PFSK-1 (cell line): ENCODE data around the gene NCBP2L.

Experiments
- FOXP2 ChIP-seq: optimal IDR thresholded peaks from 2 replicates; pipeline ENCODE3; 2011; ENCODE audit warnings: borderline replicate concordance, control low read depth, inconsistent platforms; ENCODE audit not compliant: insufficient read depth; ENCODE audit errors: extremely low read length, extremely low read depth
- POLR2AphosphoS5 ChIP-seq: IDR thresholded peaks from 2 replicates; pipeline ENCODE4 v1.6.1; 2012; ENCODE audit warnings: low read depth, mild to moderate bottlenecking, control low read depth, low read length, moderate library complexity
- REST ChIP-seq, 2 experiments: IDR thresholded peaks; 2 replicates each; pipeline versions ENCODE4 v1.6.1 to v1.8.0; 2011 to 2012; ENCODE audit warnings: low read depth in 2 of 2, low read length in 2 of 2, control low read depth in 1 of 2, inconsistent platforms in 1 of 2, mild to moderate bottlenecking in 1 of 2, moderate library complexity in 1 of 2; ENCODE audit not compliant: insufficient read depth in 1 of 2
- SIN3A ChIP-seq: IDR thresholded peaks from 2 replicates; pipeline ENCODE4 v1.6.1; 2012; ENCODE audit warnings: mild to moderate bottlenecking, low read length, moderate library complexity, borderline replicate concordance; ENCODE audit not compliant: insufficient read depth
- TAF1 ChIP-seq: IDR thresholded peaks from 2 replicates; pipeline ENCODE4 v1.6.1; 2012; ENCODE audit warnings: low read length, control low read depth, borderline replicate concordance; ENCODE audit not compliant: insufficient read depth

The NCBP2L gene

GRCh38 chrX:107769581-107770317 lies 7.8 kb upstream of the NCBP2L start:
- TF ChIP-seq TAF1 (no peak), POLR2AphosphoS5 (no peak), REST (IDR thresholded peaks at IDR 0.05; ENCODE audit: insufficient read depth in 1 of 2, low read depth in 2 of 2, low read length in 2 of 2) (no peak), SIN3A (no peak), FOXP2 (no peak)

- TF ChIP-seq FOXP2, result no peak
- no peak for TF ChIP-seq TAF1
- no peak for TF ChIP-seq POLR2AphosphoS5
- TF ChIP-seq SIN3A, result no peak
- TF ChIP-seq REST (IDR thresholded peaks at IDR 0.05; ENCODE audit: insufficient read depth in 1 of 2, low read depth in 2 of 2, low read length in 2 of 2), result no peak
Observed at GRCh38 chrX:107773206-107773605, 4.3 kb upstream of the NCBP2L start.

- TF ChIP-seq SIN3A, result no peak
- no peak for TF ChIP-seq TAF1
- no peak for TF ChIP-seq FOXP2
- no peak for TF ChIP-seq REST (IDR thresholded peaks at IDR 0.05; ENCODE audit: insufficient read depth in 1 of 2, low read depth in 2 of 2, low read length in 2 of 2)
- TF ChIP-seq POLR2AphosphoS5, result no peak
Observed at GRCh38 chrX:107773906-107774435, 3.6 kb upstream of the NCBP2L start.

- no peak for TF ChIP-seq FOXP2
- no peak for TF ChIP-seq SIN3A
- TF ChIP-seq REST (IDR thresholded peaks at IDR 0.05; ENCODE audit: insufficient read depth in 1 of 2, low read depth in 2 of 2, low read length in 2 of 2), result no peak
- no peak for TF ChIP-seq TAF1
- no peak for TF ChIP-seq POLR2AphosphoS5
Observed at GRCh38 chrX:107775000-107775733, 2.4 kb upstream of the NCBP2L start.
